B cell (primary cell): ENCODE measurements around the gene WDR70.
"Not testable (repeated sequence)": the region's sequence is repeated elsewhere in the genome, so short reads cannot be mapped to it uniquely, and the experiment has no call there.

Experiments used
- CTCF ChIP-seq: fragments of 200-600 bp; IDR thresholded peaks from one replicate; pipeline ENCODE4 v1.8.0; 2022; ENCODE audit warnings: antibody characterized with exemption, mild to moderate bottlenecking
- EZH2 ChIP-seq: IDR thresholded peaks from 2 replicates; pipeline ENCODE4 v1.6.1; 2012; ENCODE audit warnings: borderline replicate concordance, low read depth, mild to moderate bottlenecking, moderate library complexity, low read length; ENCODE audit not compliant: insufficient read depth, poor library complexity, severe bottlenecking

DNA sequence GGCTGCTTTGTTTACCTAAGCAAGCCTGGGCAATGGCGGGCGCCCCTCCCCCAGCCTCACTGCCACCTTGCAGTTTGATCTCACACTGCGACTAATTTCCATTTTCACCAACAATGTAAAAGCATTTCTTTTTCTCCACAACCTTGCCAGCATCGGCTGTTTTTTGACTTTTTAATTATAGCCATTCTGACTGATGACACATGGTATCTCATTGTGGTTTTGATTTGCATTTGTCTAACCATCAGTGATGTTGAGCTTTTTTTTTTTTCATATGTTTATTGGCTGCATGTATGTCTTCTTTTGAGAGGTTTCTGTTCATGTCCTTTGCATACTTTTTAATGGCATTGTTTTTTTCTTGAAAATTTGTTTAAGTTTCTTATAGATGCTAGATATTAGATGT lies 300.8 kb downstream of the WDR70 start:
- TF ChIP-seq CTCF, EZH2: not testable (repeated sequence)
